LNCAP (cell line): Measurements from ENCODE around the gene MRAS.

Experiments used
- CTCF ChIP-seq: fragments of 450-650 bp; IDR thresholded peaks from 2 replicates; pipeline ENCODE4 v1.5.1; 2017; ENCODE audit warnings: mild to moderate bottlenecking

The MRAS gene

GRCh38 chr3:138405001-138405400 lies 56.6 kb downstream of the MRAS start:
- TF ChIP-seq CTCF, result no peak

DNA sequence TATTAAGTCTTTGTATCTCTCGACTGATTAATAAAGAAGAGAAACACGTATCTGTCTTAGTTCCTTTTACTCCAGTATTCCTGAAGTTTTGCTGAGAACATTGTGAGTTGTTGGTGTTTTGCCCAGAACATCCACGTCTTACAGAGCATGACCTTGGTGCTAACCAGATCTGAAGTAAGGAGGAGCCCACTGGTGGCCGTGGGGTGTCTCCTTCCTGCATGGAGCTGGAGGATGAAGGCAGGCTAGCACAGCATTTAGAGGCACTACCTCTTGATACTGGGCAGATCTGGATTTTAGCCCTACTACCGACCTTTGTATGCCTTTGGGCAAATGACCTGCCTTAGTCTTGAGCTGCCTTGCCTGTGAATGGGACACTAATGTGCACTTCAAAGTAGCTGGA lies 57.1 kb downstream of the MRAS start:
- no peak for TF ChIP-seq CTCF

- no peak for TF ChIP-seq CTCF
These were observed 58.2 kb downstream of the MRAS start for GRCh38 chr3:138406606-138407005.

DNA sequence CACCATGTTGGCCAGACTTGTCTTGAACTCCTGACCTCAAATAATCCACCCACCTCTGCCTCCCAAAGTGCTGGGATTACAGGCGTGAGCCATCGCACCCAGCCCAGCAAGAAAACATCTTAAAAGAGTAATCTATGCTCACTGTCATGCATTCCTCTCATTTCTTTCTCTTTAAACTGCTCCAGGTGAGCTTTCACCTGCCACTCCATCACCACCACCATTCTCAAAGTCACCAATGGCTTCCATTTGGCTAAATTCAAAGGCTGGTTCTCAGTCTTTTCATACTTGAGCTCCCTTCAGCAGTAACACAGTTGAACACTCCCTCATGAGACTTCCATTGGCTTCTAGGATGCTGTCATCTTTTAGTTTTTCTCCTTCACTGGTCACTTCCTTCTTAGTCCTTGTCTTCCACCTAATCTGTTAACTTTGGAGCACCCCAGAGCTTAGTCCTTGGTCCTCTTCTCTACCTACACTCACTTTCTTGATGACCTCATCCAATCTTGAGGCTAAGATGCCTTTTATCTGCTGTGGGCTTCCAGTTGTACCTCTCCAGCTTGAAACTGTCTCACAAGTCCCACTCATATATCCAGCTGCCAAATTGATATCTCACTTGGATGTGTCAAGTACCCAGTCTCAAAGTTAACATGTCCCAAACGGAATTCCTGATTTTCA lies 59.0 kb downstream of the MRAS start:
- TF ChIP-seq CTCF, result no peak

GRCh38 chr3:138408751-138409570 lies 60.6 kb downstream of the MRAS start:
- no peak for TF ChIP-seq CTCF

GRCh38 chr3:138412821-138413551 lies 64.6 kb downstream of the MRAS start:
- TF ChIP-seq CTCF, result no peak

- peak; percentile 95 for TF ChIP-seq CTCF
These were observed 69.2 kb downstream of the MRAS start for GRCh38 chr3:138417559-138417982.
